Gastroesophageal sphincter (tissue), 3 donors: ENCODE measurements around the gene SCO2.

Experiments
- EP300 ChIP-seq: sonication (generic); formaldehyde crosslinking; IDR thresholded peaks from one replicate; pipeline ENCODE4 v1.6.1; 2017; ENCODE audit warnings: antibody characterized with exemption, mild to moderate bottlenecking
- POLR2A ChIP-seq, 2 donors: fragments of 450-650 bp; IDR thresholded peaks; one replicate each; pipeline ENCODE4 v1.6.1; 2017; ENCODE audit warnings: antibody characterized with exemption in 2 of 2, mild to moderate bottlenecking in 2 of 2, moderate library complexity in 1 of 2
- POLR2AphosphoS5 ChIP-seq: sonication (generic); formaldehyde crosslinking; IDR thresholded peaks from one replicate; pipeline ENCODE4 v1.6.1; 2017; ENCODE audit warnings: antibody characterized with exemption
- TF ChIP-seq, protein P1 (sequence below), 4 experiments: fragments of 200-600 bp in 2 of 4; fragments of 450-650 bp in 2 of 4; sonication (generic) in 1 of 4; IDR thresholded peaks; one replicate each; pipeline ENCODE4 v1.5.1; 2017 to 2019; ENCODE audit warnings: antibody characterized with exemption in 4 of 4, mild to moderate bottlenecking in 2 of 4, moderate library complexity in 2 of 4

DNA sequence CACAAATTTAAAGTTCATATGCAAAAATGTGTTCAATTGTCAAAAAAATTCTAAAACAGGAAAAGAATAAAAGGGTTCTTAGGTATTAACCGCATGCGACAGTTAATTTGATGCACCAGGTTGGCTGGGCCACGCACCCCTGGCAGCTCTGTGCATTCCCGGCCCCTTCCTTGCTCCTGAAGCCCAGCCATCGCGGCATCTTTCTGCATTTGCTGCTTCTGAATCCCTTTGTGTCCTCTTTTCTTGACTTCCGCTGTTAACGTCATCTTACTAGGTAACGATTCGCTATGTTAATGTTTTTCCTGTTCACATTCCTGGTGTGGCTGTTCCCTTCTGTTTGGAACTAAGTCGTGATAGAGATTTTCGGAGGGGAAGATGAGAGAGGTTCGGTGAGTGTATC lies 12.4 kb upstream of the SCO2 start:
- TF ChIP-seq POLR2A (IDR thresholded peaks at IDR 0.05): no peak
- TF ChIP-seq, protein P1, sequence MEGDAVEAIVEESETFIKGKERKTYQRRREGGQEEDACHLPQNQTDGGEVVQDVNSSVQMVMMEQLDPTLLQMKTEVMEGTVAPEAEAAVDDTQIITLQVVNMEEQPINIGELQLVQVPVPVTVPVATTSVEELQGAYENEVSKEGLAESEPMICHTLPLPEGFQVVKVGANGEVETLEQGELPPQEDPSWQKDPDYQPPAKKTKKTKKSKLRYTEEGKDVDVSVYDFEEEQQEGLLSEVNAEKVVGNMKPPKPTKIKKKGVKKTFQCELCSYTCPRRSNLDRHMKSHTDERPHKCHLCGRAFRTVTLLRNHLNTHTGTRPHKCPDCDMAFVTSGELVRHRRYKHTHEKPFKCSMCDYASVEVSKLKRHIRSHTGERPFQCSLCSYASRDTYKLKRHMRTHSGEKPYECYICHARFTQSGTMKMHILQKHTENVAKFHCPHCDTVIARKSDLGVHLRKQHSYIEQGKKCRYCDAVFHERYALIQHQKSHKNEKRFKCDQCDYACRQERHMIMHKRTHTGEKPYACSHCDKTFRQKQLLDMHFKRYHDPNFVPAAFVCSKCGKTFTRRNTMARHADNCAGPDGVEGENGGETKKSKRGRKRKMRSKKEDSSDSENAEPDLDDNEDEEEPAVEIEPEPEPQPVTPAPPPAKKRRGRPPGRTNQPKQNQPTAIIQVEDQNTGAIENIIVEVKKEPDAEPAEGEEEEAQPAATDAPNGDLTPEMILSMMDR (IDR thresholded peaks at IDR 0.05): no peak
- TF ChIP-seq EP300: no peak
- no peak for TF ChIP-seq POLR2AphosphoS5
